NCI-H2107 treated with DMSO at 0.1 percent for 48 hours (cell line): ENCODE results near the gene TUBGCP6.
"Not testable (repeated sequence)": the region's sequence is repeated elsewhere in the genome, so short reads cannot be mapped to it uniquely, and the experiment has no call there.

Source experiments
- DNase-seq: peaks from one replicate; lab custom pipeline; 2025; ENCODE audit not compliant: unreplicated experiment; lab: John Stamatoyannopoulos, UW

The TUBGCP6 gene

DNA sequence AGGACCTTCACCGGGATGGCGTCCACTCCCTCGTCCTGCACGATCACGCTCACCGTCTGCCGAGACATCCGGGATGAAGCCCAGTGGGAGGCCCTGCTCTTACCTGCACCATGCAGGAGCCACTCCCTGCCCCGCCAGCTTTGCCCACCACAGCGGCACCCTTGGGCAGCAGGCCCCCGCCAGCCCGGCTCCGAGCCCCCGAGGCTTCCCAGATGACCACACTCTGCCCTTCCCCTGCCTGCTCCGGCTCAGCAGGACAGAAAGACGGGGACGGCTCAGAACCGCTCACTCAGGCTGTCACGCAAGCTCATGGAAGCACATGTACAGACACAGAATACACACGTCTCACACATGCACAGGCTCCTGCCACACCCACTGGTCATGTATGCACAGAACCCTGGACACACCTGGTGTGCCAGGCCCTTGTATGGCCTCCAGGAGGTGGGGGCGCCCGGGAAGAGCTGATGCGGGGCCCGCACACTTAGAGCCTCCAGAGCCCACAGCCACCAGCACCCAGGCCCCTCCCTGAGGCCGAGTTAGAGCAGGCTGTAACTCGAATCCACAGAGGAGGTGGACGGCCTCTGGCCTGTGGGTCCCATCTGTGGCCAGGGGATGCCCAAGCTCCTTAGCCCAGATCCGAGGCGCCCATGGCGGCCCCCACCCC is 34.3 kb upstream of the TUBGCP6 start:
- DNase-seq = no peak

- no peak for DNase-seq
These were observed 33.6 kb upstream of the TUBGCP6 start for GRCh38 chr22:50278461-50278860.

- no peak for DNase-seq
These were observed 32.9 kb upstream of the TUBGCP6 start for GRCh38 chr22:50277761-50278160.

GRCh38 chr22:50276143-50276542 is 31.3 kb upstream of the TUBGCP6 start:
- no peak for DNase-seq

DNA sequence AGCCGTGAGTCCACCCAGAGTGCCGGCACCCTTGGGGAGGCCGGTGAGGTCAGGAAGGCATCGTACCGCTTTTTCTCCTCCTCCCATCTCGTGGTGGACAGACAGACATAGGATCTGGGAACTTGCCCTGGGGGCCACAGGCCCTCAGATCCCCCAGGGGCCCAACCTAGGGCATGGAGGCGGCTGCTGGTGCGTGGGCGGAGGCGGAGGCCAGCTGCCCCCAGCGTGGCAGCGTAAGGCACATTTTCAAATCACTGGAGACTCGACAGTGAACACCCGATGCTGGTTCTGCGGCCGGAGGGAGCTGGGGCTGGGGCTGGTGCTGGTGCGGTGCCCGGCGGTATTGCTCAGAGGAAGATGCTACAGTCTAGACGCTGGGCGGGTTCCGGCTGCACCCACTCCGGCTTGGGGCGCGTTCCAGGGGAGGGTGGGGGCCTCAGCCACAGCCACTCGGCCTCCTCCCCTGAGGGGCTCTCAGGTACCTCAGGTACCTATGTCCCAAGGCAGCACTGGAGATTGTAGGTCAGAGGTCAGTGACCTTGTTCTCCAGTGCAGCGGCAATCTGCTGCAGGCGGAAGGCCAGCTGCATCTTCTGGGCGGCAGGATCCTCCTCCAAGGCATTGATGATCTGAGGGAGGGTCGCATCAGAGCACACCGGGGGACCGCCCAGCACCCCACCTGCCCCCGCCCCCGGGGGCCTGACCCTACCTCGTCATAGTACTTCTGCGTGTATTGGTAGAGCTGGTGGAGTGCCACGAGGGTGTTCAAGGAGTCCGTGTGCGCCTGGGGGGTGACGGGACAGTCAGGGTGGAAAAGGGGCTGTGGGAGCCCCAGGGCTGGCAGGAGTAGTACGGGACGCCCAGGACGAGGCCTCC is 30.6 kb upstream of the TUBGCP6 start:
- no peak for DNase-seq

GRCh38 chr22:50274771-50275170 is 29.9 kb upstream of the TUBGCP6 start:
- no peak for DNase-seq

DNA sequence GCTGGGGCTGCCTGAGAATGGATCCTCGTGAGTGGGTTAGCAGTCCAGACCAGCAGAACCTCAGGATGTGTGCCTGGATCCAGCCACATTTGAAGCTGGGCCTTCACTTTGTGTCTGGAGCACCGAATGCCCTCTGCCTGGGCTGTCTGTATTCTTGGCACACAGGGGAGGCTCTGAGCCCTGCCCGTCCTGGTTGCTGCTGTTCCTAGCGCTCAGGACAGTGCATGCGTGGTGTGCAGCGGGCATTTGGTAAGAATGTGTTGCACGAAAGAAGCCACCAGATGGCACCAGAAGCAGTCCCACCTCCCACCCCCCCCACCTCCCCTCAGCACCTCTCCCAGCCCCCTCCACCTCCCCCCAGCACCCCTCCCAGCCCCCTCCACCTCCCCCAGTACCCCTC is 29.5 kb upstream of the TUBGCP6 start:
- no peak for DNase-seq

DNA sequence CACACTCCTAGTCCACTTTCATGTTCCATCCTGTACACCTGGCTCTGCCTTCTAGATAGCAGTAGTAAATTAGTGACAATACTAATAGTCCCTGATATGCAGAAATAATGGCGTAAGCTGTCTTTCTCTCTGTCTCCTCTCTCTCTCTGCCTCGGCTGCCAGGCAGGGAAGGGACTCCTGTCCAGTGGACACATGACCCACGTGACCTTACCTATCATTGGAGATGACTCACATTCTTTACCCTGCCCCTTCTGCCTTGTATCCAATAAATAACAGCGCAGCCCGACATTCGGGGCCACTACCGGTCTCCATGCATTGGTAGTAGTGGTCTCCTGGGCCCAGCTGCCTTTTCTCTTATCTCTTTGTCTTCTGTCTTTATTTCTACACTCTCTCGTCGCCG is 29.0 kb upstream of the TUBGCP6 start:
- DNase-seq = not testable (repeated sequence)

- not testable (repeated sequence) for DNase-seq
These were observed 28.5 kb upstream of the TUBGCP6 start for GRCh38 chr22:50273352-50273751.

DNA sequence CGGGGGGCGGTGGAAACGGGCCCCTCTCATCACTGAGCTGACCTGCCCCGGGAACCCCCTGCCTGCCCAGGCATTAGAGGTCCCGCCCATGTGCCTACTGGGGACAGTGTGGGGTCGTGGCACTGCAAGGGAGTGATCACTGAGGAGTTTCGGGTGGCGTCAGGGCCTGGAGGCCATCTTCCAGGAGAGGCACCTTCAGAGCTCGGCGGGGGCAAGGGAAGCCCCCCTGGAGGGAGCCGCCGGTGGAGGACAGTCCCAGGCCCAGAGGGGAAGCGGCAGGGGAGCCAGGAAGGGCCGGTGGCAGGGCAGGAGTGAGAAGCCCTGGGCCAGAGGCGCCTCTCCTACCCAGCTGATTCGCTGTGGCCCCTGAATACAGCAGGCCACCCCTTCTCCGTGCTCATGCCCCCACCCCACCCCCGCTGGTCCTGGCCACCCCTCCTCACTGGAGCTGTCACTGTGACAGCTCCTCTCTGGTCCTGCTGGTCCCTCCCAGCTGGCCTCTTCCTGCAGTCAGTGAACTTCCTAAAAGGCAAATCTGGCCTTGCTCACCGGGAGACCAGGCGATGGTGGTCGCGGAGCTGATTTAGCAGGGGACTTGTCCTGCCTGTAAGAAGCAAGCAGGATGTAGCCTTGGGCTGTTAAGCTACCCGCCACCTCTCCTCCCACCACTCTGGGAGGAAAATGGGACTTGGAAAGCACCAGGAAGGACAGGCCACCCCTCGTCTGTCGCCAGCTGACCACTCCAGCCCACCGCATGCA is 27.4 kb upstream of the TUBGCP6 start:
- DNase-seq = no peak

- no peak for DNase-seq
These were observed 26.7 kb upstream of the TUBGCP6 start for GRCh38 chr22:50271519-50271970.

DNA sequence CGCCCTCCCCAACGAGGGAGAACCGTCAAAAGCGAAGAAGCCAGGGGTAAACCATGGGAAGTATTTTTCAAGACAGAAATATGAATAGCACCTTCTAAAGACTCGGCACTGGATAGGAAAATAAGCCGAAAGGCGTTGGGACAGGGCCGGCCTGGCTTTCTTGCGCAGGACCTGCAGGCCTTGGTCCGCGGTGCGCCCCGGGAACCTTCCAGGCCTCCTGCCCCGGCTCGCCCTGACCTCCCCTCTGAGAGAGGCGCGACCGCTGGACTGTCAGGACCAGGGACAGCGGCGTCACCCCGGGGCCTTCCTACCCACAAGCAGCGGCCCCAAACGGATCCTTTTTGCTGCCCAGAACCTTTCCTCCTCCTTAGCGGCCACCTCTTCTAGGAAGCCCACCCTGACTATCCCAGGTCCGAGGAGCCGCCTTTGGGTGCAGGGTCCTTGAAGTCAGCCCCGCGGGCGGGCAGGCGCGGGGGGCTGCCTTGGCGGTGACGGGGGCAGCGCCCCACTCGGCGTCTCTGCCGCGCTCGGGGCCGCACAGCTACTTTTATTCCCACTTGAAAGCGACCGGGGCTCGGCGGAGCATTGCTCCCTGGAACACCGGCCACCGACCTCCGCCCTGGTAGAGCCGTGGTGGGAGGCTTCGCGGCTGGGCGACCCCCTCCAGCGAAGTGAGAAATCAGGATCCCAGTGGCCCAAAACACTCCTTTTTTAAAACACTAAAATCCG is 26.0 kb upstream of the TUBGCP6 start:
- no peak for DNase-seq

DNA sequence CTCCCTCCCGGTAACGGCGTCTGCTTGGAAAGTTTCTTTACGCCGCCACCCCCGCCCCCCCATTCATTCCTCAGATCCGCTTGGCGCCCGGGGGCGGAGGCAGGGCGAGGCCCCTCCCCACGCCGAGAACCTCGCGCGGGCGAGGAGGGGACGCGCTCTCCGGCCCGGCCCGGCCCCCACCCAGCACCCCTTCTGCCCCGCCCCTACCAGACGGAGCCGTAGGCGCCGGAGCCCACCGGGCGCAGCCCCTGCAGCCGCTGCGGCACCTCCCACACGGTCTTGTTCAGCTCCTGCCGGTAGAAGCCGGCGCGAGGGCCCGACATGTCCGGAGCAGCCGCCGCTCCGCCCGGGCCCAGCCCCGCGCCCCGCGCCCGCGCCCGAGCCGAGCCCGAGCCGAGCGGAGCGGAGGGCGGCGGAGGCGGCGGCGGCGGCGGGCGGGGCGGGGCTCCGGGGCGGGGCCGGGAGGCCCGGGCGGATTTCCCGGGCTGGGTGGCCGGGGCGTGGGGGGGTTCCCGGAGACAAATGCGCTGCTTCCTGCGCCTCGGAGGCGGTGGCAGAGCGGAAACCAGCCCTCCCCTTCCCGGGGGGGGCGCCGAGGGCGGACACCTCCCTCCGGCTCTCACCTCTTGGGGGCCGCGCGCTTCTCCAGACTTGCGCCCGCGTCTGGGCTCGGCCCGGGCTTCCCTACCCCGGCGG is 25.3 kb upstream of the TUBGCP6 start, which contains the start of gene MAPK11:
Gene MAPK11 (minus strand): TSS at position 411 of the 696 bp plus-strand sequence. CDS start 88 bp downstream, at position 323.
- no peak for DNase-seq

DNA sequence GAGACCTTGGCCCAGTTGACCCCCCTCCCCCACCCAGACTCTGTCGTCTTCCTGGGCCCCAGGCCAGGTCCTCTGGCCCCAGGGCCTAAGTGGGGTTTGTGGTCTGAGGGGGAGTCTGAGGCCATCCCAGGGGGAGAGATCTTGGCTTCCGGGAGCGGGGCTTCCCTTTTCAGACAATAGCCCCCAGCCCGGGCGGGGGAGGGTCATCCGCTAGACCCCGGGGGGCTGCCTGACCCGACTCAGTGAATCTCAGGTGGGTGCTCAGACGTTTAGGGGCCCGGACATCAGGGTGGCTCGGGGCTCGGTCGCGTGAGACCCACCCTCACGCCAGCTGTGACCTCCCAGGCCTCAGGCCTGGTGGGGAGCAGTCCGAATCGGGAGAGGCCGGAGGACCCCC is 24.7 kb upstream of the TUBGCP6 start:
- DNase-seq = no peak

GRCh38 chr22:50268655-50269113 is 23.9 kb upstream of the TUBGCP6 start:
- DNase-seq = no peak

DNA sequence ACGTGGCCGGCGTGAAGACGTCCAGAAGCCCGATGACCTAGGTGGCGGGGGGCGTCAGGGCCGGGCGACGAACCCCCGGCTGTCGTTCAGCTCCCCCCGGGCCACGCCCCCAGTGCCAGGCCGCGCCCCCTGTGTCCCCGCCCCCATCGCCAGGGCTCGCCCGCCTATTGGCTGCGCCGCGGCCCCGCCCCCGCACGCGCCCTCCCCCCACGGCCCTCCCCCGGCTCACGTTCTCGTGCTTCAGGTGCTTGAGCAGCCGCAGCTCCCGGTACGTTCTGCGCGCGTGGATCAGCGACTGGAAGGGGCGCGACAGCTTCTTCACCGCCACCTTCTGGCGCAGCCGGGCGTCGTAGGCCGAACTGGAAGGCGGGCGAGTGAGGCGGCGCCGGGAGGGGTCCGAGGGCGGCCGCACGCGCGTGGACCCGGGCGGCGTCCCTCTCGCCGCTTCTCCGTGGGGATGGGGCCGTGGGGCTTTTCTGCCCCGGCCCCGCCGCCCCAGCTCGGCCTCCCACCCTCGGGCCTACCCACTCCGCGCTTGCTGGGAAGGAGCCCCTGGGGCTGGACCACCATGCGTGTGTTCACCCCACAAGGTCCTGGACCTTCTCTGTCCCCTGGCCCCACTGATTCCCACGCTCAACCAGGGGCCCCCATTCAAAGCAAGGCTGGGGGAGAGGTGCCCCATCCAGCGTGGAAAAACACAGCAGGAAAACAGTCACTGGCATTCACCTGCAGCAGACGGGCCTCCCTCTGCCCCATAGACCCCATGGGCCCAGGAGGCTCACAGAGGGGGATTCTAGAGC is 23.0 kb upstream of the TUBGCP6 start:
- DNase-seq = no peak

- no peak for DNase-seq
These were observed 22.2 kb upstream of the TUBGCP6 start for GRCh38 chr22:50266994-50267393.

DNA sequence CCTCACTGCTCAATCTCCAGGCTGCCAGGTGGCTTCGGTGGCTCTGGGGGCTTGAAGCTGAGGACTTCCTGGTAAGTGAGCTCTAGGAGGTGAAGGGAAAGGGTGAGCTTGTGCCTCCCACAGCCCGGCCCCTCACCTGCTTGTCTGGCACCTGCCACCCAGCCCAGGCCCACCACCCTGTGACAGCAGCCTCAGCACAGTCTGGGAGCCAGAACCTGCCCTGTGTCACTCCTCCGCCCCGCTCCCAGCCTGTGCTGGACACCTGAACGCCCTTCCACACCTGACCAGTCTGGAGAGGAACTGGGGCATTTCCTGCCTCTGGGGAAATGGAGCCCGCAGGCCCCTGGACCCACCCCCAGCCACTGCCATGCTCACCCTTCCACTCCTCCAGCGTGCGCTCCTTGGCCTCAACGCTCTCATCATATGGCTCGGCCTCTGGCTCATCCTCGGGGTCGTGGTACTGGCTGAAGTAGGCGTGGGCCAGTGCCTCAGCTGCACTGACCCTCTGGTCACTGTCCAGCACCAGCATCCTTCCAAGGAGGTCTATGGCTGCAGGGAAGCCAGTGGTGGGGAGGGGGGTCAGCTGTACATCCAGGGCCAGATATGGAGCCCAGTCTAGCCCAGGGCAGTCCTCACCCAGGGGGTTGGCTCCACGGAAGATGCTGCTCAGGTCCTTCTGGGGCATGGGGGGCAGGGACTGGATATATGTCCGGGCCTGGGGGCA is 20.3 kb upstream of the TUBGCP6 start:
- DNase-seq = no peak
